Fibroblast of lung (primary cell): ENCODE results near the gene TSACC. TPM values are rescaled to one million over a fixed set of nuclear protein-coding genes. Genes with fewer than 3 reads are reported as not detected.

Experiments
- DNase-seq, 2 donors: peaks; one replicate each; pipeline versions ENCODE4 v3.0.0 to v3.0.0-alpha.2; 2010; ENCODE audit warnings: low read depth in 2 of 2
- H2AFZ ChIP-seq: 2 replicates; pipeline ENCODE4 v1.5.1; 2012; ENCODE audit warnings: low read length, control low read depth, inconsistent platforms
- H3K27ac ChIP-seq: 2 replicates; pipeline ENCODE4 v1.5.1; 2011; ENCODE audit warnings: low read length, control low read depth; ENCODE audit not compliant: insufficient read depth
- H3K27me3 ChIP-seq: 2 replicates; pipeline ENCODE4 v1.5.1; 2011; ENCODE audit warnings: mild to moderate bottlenecking, low read length; ENCODE audit not compliant: control insufficient read depth, insufficient read depth
- H3K36me3 ChIP-seq: 2 replicates; pipeline ENCODE4 v1.5.1; 2011; ENCODE audit warnings: low read length; ENCODE audit not compliant: control insufficient read depth, insufficient read depth
- H3K4me1 ChIP-seq: 2 replicates; pipeline ENCODE4 v1.5.1; 2011; ENCODE audit warnings: low read length; ENCODE audit not compliant: control insufficient read depth, insufficient read depth; ENCODE audit errors: extremely low read depth
- H3K4me2 ChIP-seq: 2 replicates; pipeline ENCODE4 v1.5.1; 2011; ENCODE audit warnings: low read length, control low read depth; ENCODE audit not compliant: insufficient read depth; ENCODE audit errors: extremely low read depth
- H3K4me3 ChIP-seq, 4 experiments: fragments of 200-600 bp in 1 of 4; sonication (generic) in 1 of 4; replicated peaks in 1 of 4; 2 replicates each; pipeline ENCODE4 v1.5.1; 2011 to 2016; ENCODE audit warnings: low read length in 4 of 4, low read depth in 3 of 4, mild to moderate bottlenecking in 3 of 4, control low read depth in 2 of 4, inconsistent platforms in 1 of 4, mixed read lengths in 1 of 4; ENCODE audit not compliant: insufficient read depth in 1 of 4; ENCODE audit errors: control extremely low read depth in 1 of 4
- H3K79me2 ChIP-seq: 2 replicates; pipeline ENCODE4 v1.5.1; 2012; ENCODE audit warnings: mild to moderate bottlenecking, low read length, inconsistent platforms; ENCODE audit not compliant: control insufficient read depth, insufficient read depth
- H3K9ac ChIP-seq: 2 replicates; pipeline ENCODE4 v1.5.1; 2011; ENCODE audit warnings: mild to moderate bottlenecking, low read length, control low read depth; ENCODE audit not compliant: insufficient read depth
- H3K9me3 ChIP-seq: 2 replicates; pipeline ENCODE4 v1.5.1; 2012; ENCODE audit warnings: low read depth, low read length; ENCODE audit not compliant: control insufficient read depth, insufficient read depth
- H4K20me1 ChIP-seq: 2 replicates; pipeline ENCODE4 v1.5.1; 2011; ENCODE audit warnings: low read length; ENCODE audit not compliant: control insufficient read depth, insufficient read depth; ENCODE audit errors: extremely low read depth
- CTCF ChIP-seq, 2 donors: IDR thresholded peaks in 1 of 2; conservative IDR thresholded peaks in 1 of 2; 1 replicate in 1 of 2; 2 replicates in 1 of 2; pipeline ENCODE4 v1.5.1; 2011 to 2012; ENCODE audit warnings: low read length in 2 of 2, control low read depth in 1 of 2, inconsistent platforms in 1 of 2, low read depth in 1 of 2, mild to moderate bottlenecking in 1 of 2
- EZH2 ChIP-seq: IDR thresholded peaks from 2 replicates; pipeline ENCODE4 v1.5.1; 2012; ENCODE audit warnings: low read length, control low read depth, mild to moderate bottlenecking; ENCODE audit errors: missing control alignments
- polyA plus RNA-seq, 2 donors: library from polyadenylated mRNA; depleted of rRNA in 1 of 2; stranded (reverse) in 1 of 2; unstranded in 1 of 2; fragments of >200 nt; gene quantifications; 2 replicates each; pipeline ENCODE4 v1.2.1, GENCODE V29; 2011 to 2012; ENCODE audit warnings: missing spikeins in 1 of 2
- total RNA-seq: library from RNA; depleted of rRNA; stranded (reverse); fragments of >200 nt; gene quantifications from 2 replicates; pipeline ENCODE4 v1.2.1, GENCODE V29; 2014

The TSACC gene
- total and polyA plus RNA-seq, 2 donors (not counting 1 experiment from before 2014, with no cell fraction given) = 0.50 to 0.54 TPM

GRCh38 chr1:156378557-156378956, 40.2 kb downstream of the TSACC start:
- H3K9ac ChIP-seq = no peak overlapping the region
- no peak for DNase-seq

GRCh38 chr1:156379420-156380165, 41.3 kb downstream of the TSACC start:
- no peaks in the 10 kb centered on the region for H4K20me1 ChIP-seq
- H3K4me1 ChIP-seq = no peaks in the 10 kb centered on the region
- no peaks in the 10 kb centered on the region for H3K9me3 ChIP-seq
- H3K4me2 ChIP-seq = no peak overlapping the region
- no peaks in the 10 kb centered on the region for H3K79me2 ChIP-seq
- H3K27me3 ChIP-seq = no peaks in the 10 kb centered on the region
- no peak overlapping the region for H3K4me3 ChIP-seq
- H2AFZ ChIP-seq = no peak overlapping the region
- H3K27ac ChIP-seq = no peak overlapping the region
- no peak overlapping the region for H3K9ac ChIP-seq
- no peaks in the 10 kb centered on the region for H3K36me3 ChIP-seq
- TF ChIP-seq EZH2 (no peak), CTCF (conservative IDR thresholded peaks at IDR 0.05 in 1 of 2, IDR thresholded peaks at IDR 0.05 in 1 of 2; ENCODE audit: low read depth in 1 of 2, low read length in 2 of 2) (no peak)
- DNase-seq = peak in 1 of 2 donors; percentile 17

More at GRCh38 chr1:156378557-156378956, 40.2 kb downstream of the TSACC start:
- no peaks in the 10 kb centered on the region for H3K9me3 ChIP-seq
- no peak overlapping the region for H3K4me3 ChIP-seq
- TF ChIP-seq EZH2 (no peak), CTCF (conservative IDR thresholded peaks at IDR 0.05 in 1 of 2, IDR thresholded peaks at IDR 0.05 in 1 of 2; ENCODE audit: low read depth in 1 of 2, low read length in 2 of 2) (no peak)
- no peaks in the 10 kb centered on the region for H4K20me1 ChIP-seq
- H3K36me3 ChIP-seq = no peaks in the 10 kb centered on the region
- H3K4me1 ChIP-seq = no peaks in the 10 kb centered on the region
- no peaks in the 10 kb centered on the region for H3K27me3 ChIP-seq
- H2AFZ ChIP-seq = no peak overlapping the region
- no peak overlapping the region for H3K4me2 ChIP-seq
- no peaks in the 10 kb centered on the region for H3K79me2 ChIP-seq
- no peak overlapping the region for H3K27ac ChIP-seq

GRCh38 chr1:156382561-156382960, 44.2 kb downstream of the TSACC start:
- H3K36me3 ChIP-seq = no peaks in the 10 kb centered on the region
- no peaks in the 10 kb centered on the region for H3K79me2 ChIP-seq
- peaks cover 12% of the 10 kb centered on the region for H3K27me3 ChIP-seq
- no peak overlapping the region for H3K4me3 ChIP-seq
- no peaks in the 10 kb centered on the region for H4K20me1 ChIP-seq
- H3K4me2 ChIP-seq = no peak overlapping the region
- H2AFZ ChIP-seq = no peak overlapping the region
- H3K27ac ChIP-seq = no peak overlapping the region
- TF ChIP-seq CTCF (conservative IDR thresholded peaks at IDR 0.05 in 1 of 2, IDR thresholded peaks at IDR 0.05 in 1 of 2; ENCODE audit: low read depth in 1 of 2, low read length in 2 of 2) (no peak), EZH2 (no peak)
- no peak overlapping the region for H3K9ac ChIP-seq
- no peaks in the 10 kb centered on the region for H3K4me1 ChIP-seq
- no peaks in the 10 kb centered on the region for H3K9me3 ChIP-seq
- DNase-seq = no peak
